Glomerular visceral epithelial cell (primary cell): ENCODE measurements around the gene TDRKH.

Experiments used
- DNase-seq: peaks from one replicate; pipeline ENCODE4 v3.0.0-alpha.2; 2016; ENCODE audit errors: extremely low spot score

The TDRKH gene

DNA sequence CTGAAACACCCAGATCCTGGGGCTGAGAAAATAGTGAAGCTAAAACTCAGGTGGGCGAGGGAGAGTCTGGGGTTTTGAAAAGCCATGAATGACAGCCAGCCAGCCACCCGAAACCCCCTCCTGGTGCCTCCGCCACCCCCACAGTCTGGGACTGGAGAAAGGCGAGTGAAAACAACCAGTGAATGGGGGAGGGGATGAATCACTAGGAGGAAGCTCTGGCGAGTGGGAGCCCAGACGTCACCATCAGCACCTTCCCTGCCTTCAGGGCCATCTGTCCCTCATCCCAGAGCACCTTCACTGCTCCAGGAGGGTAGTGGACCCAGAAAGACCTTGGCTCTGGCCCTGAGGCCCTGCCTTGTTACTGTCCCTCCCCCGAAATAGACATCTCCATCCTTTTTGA is 32.1 kb upstream of the TDRKH start:
- no peak for DNase-seq

DNA sequence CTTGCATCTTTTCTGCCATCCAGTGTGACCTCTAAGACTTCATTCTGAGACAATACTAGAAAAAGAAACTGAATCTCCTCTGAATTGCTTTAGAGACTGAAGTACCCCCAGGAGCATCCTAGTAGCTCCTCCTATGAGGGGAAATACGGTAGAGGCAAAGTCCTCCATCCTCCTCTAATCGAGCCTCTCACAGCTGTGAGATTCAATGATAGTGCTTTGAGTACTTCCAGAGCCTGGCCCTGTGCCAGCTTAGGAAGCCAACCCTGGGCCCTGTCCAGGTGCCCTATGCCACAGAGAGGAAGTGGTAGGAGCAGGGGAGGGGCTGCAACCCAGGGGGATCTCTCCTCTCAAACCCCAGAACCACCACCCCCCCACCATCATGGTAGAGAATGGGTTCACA is 30.6 kb upstream of the TDRKH start:
- no peak for DNase-seq

DNA sequence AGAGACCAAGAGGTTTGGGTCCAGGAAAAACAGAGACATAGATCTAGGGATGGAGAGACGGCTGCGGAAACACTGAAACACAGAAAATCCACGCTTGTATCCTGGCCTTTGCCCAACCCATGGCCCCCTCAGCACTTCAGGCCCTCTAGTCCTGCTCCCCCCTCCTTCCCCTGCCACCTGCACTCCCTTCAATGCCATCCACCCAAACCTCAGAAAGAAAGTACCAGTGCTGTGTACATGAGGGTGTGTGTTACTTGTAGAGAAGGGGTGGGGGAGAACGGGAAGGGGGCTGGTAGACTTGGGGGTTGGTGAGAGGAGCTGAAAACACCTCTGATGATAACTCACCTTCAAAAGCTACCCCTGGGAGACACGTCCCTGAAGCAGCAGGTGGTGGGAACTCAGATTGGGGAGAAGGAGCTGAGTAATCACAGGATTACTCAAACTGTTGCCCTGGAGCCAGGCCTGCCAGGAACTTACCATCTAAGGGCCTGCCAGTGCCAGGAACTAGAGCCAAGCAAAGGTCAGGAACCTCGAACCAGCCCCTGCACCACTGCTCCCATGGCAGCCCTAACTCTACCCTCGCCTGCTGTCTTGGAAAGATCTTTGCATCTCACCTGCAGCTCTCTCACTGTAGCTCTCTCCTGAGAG is 29.8 kb upstream of the TDRKH start:
- no peak for DNase-seq

DNA sequence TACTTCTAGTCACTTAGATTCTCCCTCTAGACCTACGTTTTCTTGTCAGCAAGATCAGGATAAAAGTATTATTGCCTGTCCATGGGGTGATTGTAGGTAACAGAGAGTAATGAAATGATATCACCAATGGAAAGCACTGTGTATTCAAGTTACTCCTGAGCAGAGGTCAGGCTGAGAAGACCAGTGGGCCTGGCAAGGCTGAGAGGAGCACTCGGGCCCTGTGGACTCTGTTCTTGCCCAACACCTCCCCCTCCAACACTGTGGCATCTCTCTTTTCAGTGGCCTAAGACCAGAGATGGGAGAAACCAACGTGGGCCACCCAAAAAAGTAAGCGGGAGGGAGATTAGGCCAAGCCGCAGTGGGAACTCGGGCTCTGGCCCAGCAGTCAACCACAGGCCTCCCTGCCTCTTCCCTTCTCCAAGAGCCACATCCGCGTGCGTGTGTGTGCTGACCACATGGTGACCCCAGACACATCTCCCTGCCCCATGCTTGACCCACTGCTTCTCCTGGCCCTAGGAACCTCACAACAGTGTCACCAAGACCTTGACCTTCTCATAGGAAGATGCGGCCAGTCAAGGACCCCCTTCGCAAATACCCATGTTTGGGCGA is 29.0 kb upstream of the TDRKH start:
- DNase-seq, result no peak

DNA sequence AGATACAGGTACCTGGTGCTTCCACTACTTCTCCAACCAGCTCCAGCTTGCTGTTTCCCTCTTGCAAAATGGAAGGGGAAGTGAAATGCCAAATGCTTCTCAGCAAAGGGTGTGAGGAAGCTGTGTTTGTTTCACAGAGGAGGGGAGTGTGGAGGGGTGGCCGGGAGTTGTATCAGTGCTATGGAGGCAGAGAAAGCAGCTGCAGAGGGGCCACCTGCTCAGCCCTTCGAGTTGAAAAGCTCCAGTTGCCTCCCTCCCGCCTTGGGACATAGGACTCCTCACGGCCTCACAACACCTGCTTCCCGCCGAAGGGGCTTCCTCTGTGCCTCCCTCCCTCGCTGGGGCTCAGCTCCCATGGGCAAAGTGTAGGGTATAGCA is 27.0 kb upstream of the TDRKH start:
- DNase-seq, result no peak

DNA sequence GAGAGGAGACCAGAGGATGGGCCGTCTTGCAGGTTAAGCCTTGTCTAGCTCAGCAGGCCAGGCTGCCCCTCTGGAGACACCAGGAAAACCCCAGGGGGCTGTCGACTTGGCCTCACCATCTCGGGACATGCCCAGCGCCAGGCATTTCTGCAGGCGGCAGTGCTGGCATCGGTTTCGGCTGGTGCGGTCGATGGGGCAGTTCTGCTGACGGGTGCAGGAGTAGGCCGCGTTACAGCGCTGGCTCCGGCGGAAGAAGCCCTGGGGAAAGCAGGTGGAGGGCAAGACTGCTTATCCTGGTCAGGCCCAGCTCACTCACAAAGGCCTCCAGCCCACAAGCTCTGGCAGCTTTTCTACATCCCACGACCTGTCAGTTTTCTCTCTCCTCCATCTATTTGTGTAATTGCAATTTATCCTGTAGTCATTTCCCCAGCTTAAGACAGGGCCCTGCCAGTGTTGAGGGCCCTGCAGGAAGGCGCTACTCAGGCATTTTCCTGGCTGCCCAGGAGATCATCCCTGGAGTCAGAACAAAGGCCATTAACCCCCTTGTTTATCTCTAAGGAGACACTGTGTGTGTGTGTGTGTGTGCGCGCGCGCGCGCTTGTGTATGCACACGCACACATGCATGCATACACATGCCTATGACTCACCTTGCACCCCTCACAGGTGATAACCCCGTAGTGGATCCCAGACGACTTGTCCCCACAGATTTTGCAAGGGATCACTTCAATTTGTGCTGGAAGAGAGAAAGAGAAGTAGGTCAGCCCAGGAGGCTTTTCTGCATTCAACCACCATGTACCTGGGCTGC is 26.4 kb upstream of the TDRKH start:
- DNase-seq, result no peak

DNA sequence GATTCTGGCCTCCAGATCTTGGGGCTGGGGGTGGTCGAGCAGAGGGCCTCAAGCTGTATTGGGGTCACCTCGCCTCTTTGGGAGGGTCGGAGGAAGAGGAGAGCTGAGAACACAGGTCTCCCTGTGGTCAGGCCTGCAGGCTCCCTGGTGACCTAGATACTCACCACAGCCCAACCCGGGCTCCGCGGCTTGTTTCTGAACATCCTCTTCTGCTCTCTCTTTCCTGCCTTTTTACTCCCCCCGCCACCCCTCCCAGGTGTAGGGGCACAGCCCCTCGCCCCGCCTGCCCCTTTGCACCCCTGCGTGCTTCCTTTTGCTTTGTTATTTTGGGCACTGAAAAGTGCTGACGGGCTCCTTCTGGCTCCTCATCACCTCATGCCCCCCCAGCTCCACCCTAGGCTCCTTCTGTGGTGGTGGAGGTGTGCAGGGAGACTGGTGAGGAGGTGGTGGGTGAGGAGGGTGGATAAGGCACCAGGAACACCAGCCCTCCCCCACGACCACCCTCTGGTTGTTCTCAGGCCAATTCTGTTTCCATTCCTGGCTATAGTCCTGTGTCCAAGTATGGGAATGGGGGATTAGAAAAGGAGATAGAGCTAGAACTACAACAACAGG is 25.5 kb upstream of the TDRKH start:
- DNase-seq, result no peak

DNA sequence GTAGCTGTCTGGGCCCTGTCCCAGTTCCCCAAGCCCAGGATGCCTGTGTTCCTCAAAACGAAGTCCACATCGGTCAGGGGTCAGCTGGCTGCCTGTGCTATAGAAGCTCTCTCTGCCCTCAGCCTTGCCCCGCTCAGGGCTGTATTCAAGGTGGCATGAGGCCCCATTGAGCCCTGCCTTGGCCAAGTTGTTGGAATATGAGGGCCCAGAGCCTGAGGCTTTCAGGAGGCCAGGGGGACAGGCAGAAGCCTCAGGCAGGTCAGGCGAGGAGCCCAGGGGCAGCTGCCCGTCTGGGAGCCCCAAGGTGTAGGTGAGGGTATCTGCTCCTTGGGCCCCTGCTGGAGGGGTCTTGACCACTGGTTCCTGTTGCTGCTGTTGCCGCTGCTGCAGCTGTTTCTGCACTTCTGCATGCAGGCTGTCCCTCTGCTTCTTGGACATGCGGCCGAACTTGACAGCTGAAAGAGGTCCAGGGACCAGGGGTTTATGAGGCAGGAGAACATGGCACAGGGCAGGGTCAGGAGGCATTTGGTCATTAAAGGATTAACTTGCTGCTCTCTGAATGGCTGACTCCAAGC is 24.8 kb upstream of the TDRKH start:
- no peak for DNase-seq

DNA sequence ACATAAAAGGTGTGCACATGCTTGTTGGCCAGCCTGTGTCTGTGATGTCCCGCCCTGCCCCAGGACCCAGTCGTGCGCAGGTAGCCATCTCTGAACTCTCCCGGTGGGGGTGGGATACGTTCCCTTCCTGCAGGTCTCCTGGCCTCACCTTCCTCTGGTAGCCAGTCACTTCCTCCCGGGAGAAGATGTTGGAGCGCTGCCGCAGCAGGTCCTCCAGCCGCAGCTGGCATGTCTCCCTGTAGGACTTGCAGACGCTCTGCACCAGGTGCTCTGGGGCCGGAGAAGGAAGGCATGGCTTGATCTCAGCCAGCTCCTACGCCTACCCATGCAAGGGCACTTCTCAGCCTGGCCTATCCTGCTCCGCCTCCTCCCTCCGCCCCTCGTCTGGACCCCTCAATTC is 24.1 kb upstream of the TDRKH start:
- no peak for DNase-seq

DNA sequence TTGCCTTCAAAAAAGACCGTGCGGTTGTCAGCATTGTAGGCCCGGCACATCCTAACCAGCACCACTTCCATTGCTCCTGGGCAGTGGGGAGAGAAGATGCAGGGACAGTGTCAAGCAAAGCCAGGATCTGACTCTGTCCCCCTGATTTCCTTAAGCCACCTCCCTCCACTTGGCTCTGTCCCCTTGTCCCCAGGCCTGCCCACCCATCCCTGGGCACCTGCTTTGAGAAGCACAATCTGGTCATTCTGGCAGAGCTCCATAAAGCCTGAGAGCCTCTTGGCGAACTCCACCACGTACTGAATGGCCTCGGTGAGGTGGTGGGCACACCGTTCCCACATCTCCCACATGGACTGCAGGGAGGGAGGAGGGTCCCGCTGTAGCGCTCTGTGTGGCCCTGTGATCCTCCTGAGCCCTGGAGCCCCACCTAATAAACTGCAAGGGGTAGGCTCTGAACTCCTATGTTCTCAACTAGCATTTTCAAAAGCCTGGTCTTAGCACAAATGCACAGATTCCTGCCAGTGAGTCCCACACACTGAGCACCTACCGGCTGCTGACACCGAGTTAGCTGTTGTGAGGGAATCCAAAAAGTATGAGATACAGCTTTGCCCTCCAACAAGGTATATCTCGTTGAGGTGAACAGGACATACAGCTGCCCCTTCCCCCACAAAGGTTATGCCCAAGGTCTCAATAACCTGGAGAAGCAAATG is 23.1 kb upstream of the TDRKH start:
- no peak for DNase-seq

DNA sequence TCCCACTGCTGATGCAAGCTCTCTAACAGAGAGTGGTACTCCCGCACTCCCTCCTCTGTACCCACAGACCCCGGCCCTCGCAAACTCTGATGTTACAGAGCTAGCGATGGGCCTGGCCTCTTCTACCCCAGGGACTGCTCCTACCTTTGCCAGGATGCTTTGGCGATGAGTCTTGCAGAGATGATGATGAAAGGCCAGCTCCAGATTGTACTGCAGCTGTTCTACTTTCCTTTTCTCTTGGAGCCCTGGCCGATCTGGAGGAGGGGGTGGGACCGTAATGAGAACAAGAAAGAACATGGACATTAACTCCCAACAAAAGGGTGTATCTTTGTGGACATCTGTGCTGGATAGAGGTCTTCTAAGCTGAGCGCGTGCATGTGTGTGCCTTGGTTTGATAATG is 20.9 kb upstream of the TDRKH start:
- no peak for DNase-seq

DNA sequence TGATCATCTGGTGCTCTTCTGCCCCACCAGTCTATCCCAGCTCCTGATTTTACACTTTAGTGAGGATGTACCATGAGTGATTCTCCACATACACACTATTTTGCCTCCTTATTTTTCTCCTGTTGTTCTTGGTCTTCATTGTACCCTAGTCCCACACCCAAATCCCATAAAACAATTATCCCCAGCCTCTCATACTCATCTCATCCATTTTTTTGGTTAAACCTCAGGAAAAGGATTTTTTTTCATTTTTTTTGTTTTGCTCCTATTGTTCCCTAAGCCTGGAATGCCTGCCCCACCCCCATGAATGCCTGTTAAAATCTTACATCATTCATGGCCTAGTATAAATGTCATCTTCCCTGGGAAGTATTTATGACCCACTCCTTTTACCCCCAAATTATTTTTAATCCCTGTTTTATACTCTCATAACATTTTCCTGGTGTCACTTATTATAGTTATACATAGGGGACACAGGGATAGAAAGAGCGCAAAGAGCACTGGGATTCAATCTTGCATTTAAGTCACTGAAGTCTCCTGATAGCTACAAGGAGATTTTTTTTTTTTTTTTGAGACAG is 19.8 kb upstream of the TDRKH start:
- DNase-seq, result no peak

DNA sequence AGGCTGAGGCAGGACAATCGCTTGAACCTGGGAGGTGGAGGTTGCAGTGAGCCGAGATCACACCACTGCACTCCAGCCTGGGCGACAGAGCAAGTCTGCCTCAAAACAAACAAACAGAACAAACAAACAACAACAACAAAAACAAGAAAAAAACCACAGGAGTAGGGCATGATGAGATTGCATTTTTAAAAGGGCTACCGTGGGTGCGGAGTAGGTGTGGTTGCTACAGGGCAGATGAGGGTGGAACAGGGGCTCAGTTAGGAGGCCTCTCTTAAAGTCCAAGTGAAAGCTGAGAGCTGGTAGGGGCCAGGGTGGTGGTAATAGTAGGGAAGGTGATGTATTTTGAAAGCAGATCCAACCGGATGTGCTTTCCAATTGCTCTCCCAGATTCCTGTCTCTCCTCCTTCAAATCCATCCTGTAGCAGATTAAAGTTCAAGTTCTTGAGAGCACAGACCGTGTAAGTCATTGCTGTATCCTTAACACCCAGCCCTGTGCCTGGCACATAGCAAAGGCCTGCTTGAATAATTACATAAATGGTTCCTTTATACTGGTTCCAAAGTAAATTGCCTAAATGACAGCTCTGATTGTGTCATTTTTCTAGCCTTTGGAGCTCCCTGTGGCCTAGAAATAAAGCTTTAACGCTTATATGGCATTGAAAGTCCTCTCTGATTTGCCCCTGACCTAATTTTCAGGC is 19.1 kb upstream of the TDRKH start:
- DNase-seq, result no peak

DNA sequence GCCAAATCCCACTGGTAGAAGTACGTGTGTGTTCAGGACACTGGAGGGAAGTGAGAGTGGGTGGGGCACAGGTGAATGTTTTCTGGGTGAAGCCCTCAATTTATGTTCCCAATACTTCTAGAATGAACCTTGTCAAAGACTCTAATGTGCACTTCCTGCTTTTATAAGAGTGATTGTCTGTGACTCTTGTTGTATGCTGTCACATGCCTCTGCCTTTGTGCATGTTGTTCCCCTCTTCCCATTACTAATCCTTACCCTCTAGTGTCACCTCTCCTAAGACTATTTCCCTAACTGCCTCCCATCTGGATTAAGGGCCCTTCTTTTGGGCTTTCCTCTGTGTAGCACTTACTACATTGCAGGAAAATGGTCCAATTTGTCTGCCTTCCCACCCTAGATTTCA is 17.5 kb upstream of the TDRKH start:
- DNase-seq, result no peak

DNA sequence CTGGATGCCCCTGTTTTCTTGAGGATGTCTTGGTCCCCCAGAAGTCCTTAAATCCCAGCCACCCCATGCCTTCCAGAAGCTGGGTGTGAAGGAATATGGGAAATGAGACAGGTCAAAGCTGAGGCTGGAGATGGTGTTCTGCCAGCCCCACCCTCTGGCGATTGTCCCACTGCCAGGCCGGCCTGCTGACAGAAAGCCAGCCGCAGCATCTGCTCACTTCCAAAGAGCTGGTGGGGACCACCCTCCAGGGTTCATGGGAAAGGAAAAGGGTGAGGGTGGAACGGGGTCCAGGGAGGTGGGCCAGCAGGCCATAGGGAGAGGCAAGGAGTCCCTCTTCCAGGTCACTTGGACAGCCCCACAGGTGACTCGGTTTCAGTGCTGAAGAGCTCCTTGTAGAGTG is 16.8 kb upstream of the TDRKH start:
- DNase-seq, result no peak

DNA sequence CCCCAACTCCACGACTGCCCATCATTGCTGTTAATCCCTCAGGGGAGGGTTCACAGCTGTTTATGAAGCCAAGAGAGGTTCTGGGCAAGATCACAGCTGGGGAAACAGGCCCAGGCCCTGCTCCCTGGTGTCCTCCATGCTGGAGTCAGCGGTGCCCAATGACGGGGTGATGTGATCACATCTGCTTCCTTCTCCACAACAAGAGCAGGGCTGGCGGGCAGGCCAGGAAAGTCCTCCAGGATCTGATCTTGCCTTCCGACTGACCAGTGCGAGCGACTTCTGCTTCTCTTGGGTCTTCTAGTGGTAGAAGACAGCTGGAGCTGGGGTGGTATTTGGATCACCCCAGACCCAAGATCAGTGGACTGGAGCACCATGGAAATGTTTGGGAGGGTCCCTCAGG is 15.9 kb upstream of the TDRKH start:
- no peak for DNase-seq

DNA sequence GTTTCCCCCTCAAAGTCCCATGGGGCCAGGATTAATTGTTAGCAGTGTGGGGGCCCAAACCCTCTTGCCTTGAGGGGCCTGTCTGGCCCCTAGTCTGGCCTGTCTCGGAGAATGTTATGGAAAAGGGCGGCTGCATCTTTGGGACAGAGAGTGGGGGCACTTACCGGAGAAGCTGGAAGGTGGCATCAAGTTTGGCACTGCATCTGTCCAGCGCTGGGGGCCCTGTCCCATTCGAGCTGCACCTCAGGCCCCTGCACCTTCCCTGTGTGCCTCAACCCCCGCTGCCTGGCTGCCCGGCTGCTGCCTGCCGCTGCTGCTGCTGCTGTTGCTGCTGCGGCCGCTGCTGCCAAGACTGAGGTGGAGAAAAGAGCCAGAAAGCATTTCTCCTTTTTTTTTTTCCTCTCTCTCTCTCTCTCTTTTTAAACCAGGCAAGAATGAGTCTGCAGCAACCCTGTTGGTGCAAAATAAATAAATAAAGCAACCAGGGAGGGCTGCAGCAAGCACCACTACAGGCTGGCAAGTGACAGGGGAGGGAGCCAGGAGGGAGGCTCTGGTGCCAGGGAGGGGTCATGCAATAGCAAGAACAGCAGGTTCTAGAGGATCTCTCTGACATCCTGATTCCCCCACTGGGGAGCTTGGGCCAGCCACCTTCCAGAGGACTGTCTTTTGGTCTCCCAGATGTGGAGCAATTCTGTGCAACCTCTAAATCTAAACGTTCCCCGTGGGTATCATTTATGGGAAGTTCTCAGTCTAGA is 14.9 kb upstream of the TDRKH start, which contains the start of gene LINGO4:
TSS of gene LINGO4 (minus strand) at position 354 of the 755 bp plus-strand sequence. CDS start 2,715 bp downstream, outside the sequence.
- DNase-seq, result no peak

DNA sequence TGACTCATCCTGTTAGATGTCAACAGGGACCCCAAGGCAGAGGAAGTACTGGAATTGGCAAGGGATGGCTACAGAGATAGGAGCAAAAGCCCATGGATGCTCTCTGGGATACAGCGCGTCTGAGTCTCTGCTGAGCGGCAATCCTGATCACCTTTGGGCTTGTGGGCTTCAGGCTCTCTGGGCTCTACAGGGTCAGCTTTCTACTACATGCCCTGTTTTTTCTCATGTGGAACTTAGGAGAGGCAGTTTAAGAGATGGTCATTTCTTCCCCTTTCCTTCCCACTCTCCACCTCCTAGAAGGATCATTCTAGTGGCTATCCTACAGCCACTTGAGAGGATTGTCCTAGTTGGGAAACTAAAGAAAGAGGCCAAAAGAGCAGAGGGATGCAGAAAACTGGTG is 13.6 kb upstream of the TDRKH start:
- no peak for DNase-seq

DNA sequence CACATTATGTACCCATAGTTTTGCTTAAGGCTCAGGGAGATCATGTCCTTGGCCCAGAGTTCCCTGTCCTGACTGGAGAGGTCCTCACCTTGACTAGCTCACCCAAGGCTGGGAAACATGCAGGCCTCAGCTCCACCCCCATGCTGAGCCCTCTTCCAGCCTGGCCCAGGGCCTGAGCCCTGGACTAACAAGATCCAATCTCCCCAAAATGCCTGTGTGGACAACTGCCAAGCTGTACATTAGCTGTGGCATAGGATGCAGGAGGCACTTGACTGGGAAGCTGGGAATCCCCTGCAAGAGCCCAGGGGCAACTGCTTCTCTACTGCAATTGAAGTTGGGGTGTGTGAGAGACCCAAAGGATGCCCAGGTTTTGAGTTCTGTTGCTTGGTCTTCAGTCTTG is 12.9 kb upstream of the TDRKH start:
- no peak for DNase-seq

DNA sequence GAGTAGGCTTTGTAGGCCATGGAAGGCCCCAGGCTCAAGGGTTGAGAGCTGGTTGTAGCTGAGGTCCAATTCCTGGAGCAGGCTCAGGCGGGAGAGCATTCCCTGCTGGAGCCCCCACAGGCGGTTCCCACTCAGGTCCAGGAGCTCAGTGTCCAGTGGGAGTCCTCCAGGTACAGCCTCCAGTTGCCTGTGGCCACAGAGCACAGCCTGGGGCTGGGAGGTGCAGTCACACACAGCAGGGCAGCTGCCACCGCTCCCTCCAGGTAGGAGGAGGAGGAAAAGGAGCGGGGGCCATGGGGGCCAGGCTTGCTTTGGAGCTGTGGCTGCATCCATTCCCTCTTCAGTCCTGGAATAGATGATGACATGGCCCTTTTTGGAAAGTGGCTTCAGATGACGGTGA is 12.1 kb upstream of the TDRKH start:
- DNase-seq, result no peak
